B cell (primary cell): ENCODE measurements around the gene SDC4.

ENCODE experiments used
- EZH2 ChIP-seq: IDR thresholded peaks from 2 replicates; pipeline ENCODE4 v1.6.1; 2012; ENCODE audit warnings: borderline replicate concordance, low read depth, mild to moderate bottlenecking, moderate library complexity, low read length; ENCODE audit not compliant: insufficient read depth, poor library complexity, severe bottlenecking
- TF ChIP-seq, protein P1 (sequence below): fragments of 200-600 bp; IDR thresholded peaks from one replicate; pipeline ENCODE4 v1.8.0; 2022; ENCODE audit warnings: antibody characterized with exemption, mild to moderate bottlenecking

DNA sequence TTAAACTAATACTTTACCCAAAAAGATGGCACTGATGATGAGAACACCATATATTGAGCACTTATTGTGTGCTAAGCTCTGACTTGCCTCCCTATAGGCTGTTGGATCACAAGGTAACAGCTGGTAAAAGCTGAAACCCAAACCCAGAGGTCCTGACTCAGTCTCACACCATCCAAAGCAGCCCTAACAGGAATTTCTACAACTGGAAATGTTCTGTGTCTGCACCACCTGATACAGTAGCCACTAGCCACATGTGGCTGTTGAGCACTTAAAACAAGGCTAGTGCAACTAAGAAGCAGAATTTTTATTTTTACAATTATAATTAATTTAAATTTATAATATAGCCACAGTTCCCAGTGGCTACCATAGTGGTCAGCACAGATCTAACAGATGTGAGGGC lies 24.5 kb downstream of the SDC4 start:
- TF ChIP-seq, protein P1, sequence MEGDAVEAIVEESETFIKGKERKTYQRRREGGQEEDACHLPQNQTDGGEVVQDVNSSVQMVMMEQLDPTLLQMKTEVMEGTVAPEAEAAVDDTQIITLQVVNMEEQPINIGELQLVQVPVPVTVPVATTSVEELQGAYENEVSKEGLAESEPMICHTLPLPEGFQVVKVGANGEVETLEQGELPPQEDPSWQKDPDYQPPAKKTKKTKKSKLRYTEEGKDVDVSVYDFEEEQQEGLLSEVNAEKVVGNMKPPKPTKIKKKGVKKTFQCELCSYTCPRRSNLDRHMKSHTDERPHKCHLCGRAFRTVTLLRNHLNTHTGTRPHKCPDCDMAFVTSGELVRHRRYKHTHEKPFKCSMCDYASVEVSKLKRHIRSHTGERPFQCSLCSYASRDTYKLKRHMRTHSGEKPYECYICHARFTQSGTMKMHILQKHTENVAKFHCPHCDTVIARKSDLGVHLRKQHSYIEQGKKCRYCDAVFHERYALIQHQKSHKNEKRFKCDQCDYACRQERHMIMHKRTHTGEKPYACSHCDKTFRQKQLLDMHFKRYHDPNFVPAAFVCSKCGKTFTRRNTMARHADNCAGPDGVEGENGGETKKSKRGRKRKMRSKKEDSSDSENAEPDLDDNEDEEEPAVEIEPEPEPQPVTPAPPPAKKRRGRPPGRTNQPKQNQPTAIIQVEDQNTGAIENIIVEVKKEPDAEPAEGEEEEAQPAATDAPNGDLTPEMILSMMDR: no peak
- no peak for TF ChIP-seq EZH2
